ENCODE results near the gene COMT.

Gene COMT

DNA sequence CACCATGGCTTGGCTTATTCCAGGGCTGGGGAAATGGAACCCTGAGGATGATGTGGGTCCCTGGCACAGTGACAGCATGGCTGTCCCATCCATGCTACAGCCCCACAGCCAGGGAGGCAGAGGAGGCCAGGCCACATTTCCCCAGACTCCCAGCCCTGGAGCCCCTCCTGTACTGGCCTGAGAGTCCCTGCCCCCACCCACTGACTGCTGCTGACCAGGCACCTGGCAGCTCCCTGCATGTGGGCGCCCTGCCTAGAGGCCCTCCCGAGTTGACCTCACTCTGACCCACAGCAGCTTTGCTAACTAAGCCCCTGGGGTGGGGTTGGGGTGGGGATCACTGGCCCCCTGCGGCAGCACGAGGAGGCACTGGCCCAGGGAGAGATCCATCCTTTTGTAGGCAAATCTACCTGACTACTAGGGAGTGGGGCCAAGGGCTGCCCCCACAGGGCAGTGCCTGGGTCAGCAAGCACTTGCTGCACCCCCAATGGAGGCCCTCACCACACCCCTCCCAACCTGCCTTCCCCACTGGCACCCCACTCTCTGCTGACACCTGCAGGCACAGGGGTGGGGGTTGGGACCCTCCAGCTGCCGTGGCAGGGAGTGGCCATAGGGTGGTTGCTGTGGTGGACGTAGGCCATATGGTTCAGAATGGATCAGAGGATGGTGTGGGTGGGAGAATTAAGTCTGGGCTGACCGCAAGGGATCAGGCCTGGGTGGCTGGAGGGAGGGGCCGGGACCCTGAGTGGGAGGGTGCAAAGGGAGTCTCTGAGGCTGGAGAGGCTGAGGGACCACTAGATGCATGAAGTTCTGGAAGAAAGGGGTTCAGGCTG lies 57.6 kb downstream of the COMT start:
- ChIA-PET CTCF (interaction anchor here (1.0 kb wide), 1 partner anchor 15 kb away, joined by 6 read pairs; no protein-coding TSS in a partner anchor), POLR2A (interaction anchor here (1.8 kb wide), 1 partner anchor 13 kb away, joined by 3 read pairs; no protein-coding TSS in a partner anchor)
- Histone ChIP-seq H3K27ac (ENCODE audit: extremely low read depth, low read depth, low read length) (no peak overlapping the region), H3K9me3 (ENCODE audit: control insufficient read depth, insufficient read depth, low read depth, low read length) (no peaks in the 10 kb centered on the region), H3K4me1 (ENCODE audit: control insufficient read depth, insufficient read depth, low read length) (no peaks in the 10 kb centered on the region), H3K36me3 (ENCODE audit: control insufficient read depth in 2 of 2, insufficient read depth in 1 of 2, low read length in 2 of 2) (no peaks in the 10 kb centered on the region), H3K4me3 (ENCODE audit: low read depth, low read length) (no peak overlapping the region)
- TF ChIP-seq ZNF341 (tag by site-specific recombination; IDR thresholded peaks at IDR 0.05; ENCODE audit: low read depth): peak; percentile 56
- TF ChIP-seq ZNF449 (tag by site-specific recombination; IDR thresholded peaks at IDR 0.05): no peak
- peak; percentile 27; the same call in 1 of the 2 replicates for TF ChIP-seq ZFHX2 (tag by site-specific recombination; conservative IDR thresholded peaks at IDR 0.05)
- TF ChIP-seq ZNF791 (tag by site-specific recombination; IDR thresholded peaks at IDR 0.05): no peak
- TF ChIP-seq ZNF121 (tag by site-specific recombination; IDR thresholded peaks at IDR 0.05): no peak
- TF ChIP-seq GLIS1 (tag by site-specific recombination; IDR thresholded peaks at IDR 0.05): peak; percentile 68
- no peak for TF ChIP-seq ZNF654 (tag by site-specific recombination; IDR thresholded peaks at IDR 0.05; ENCODE audit: low read depth)
- TF ChIP-seq KLF1 (tag by site-specific recombination; IDR thresholded peaks at IDR 0.05): peak; percentile 22; the same call in 1 of the 2 replicates
- no peak for TF ChIP-seq AEBP2 (tag by site-specific recombination; IDR thresholded peaks at IDR 0.05; ENCODE audit: borderline replicate concordance)
- no peak for TF ChIP-seq ZNF391 (tag by site-specific recombination; IDR thresholded peaks at IDR 0.05; ENCODE audit: borderline replicate concordance, low read depth)
- TF ChIP-seq ZNF473 (tag by site-specific recombination; IDR thresholded peaks at IDR 0.05): no peak
- TF ChIP-seq SALL2 (tag by site-specific recombination; IDR thresholded peaks at IDR 0.05; ENCODE audit: borderline replicate concordance): no peak

- Histone ChIP-seq H3K9me3 (ENCODE audit: control insufficient read depth, insufficient read depth, low read depth, low read length) (no peaks in the 10 kb centered on the region), H3K4me3 (ENCODE audit: low read depth, low read length) (no peak overlapping the region), H3K4me1 (ENCODE audit: control insufficient read depth, insufficient read depth, low read length) (no peaks in the 10 kb centered on the region), H3K27ac (ENCODE audit: extremely low read depth, low read depth, low read length) (no peak overlapping the region), H3K36me3 (ENCODE audit: control insufficient read depth in 2 of 2, insufficient read depth in 1 of 2, low read length in 2 of 2) (no peaks in the 10 kb centered on the region)
- POLR2A ChIA-PET: no interaction called here
- CTCF ChIA-PET: no interaction called here
- TF ChIP-seq ZNF704 (tag by site-specific recombination; IDR thresholded peaks at IDR 0.05) (no peak), ZNF366 (tag by site-specific recombination; conservative IDR thresholded peaks at IDR 0.05) (no peak), ZIC2 (tag by site-specific recombination; IDR thresholded peaks at IDR 0.05) (0 out of 2 replicates have a peak, but pooled peaks have one; percentile 19), ZNF274 (IDR thresholded peaks at IDR 0.05; ENCODE audit: low read length) (no peak), ZNF274 (tag by site-specific recombination; IDR thresholded peaks at IDR 0.05; ENCODE audit: borderline replicate concordance) (no peak), ZNF558 (tag by site-specific recombination; IDR thresholded peaks at IDR 0.05) (no peak), ZNF311 (tag by site-specific recombination; IDR thresholded peaks at IDR 0.05; ENCODE audit: borderline replicate concordance) (no peak), ZNF404 (tag by site-specific recombination; IDR thresholded peaks at IDR 0.05) (no peak), BCL11A (tag by site-specific recombination; IDR thresholded peaks at IDR 0.05; ENCODE audit: low read depth) (no peak)
Observed at GRCh38 chr22:20000246-20001081, 58.9 kb downstream of the COMT start.
